ENCODE measurements around the gene MRTFA. TPM values are rescaled to one million over a fixed set of nuclear protein-coding genes. Genes with fewer than 3 reads are reported as not detected.
"Not testable (repeated sequence)": the region's sequence is repeated elsewhere in the genome, so short reads cannot be mapped to it uniquely, and the experiment has no call there.

Gene MRTFA
- total RNA-seq, 1 donor from 2014 or later, result 71.3 TPM

DNA sequence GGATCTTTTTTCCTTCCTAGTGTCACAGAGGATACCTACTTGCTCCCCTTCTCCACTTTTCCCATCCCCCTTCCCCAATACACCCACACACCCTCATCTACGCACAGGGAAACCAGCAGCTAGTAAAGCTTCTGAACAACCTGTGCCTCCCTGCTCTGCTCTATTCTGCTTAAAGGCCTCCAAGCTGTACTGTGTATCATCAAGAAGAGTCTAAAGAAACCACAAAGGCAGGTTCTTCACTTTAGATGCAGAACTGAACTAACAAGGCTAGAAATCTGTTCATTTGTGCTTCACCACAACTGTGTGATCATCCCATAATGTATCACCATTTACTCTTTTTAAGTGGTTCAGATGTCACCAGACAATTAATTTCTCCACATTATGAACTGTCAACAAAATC, 133.6 kb downstream of the MRTFA start:
- intact Hi-C loops (cut with micrococcal nuclease), result no loop called here

DNA sequence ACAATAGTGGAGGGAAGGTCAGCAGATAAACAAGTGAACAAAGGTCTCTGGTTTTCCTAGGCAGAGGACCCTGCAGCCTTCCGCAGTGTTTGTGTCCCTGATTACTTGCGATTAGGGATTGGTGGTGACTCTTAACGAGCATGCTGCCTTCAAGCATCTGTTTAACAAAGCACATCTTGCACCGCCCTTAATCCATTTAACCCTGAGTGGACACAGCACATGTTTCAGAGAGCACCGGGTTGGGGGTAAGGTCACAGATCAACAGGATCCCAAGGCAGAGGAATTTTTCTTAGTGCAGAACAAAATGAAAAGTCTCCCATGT, 136.1 kb downstream of the MRTFA start:
- intact Hi-C loops (cut with micrococcal nuclease), result not testable (repeated sequence)

DNA sequence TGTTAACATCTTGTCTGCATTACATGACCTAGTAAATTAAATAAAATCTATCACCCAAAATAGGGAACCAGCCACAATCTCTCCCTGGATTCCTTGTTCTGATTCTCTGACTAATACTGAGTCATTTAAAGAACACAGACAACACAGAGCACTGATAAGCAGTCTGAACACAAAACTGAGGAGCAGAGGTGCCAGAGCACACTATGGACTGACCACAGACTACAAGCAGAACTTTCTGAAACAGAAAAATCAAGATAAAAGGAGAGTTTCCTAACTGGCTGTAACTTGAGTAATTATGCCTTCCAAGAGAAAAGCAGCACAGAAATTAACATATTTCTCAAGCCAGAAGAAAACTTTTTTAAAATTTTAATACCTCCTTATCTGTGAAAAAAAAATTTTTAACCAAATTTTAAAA, 137.3 kb downstream of the MRTFA start:
- intact Hi-C loops (cut with micrococcal nuclease), result no loop called here

GRCh38 chr22:40498420-40499208, 137.9 kb downstream of the MRTFA start:
- intact Hi-C loops (cut with micrococcal nuclease), result no loop called here

GRCh38 chr22:40493441-40493840, 143.1 kb downstream of the MRTFA start:
- intact Hi-C loops (cut with micrococcal nuclease), result no loop called here

GRCh38 chr22:40491990-40492631, 144.4 kb downstream of the MRTFA start:
- intact Hi-C loops (cut with micrococcal nuclease), result no loop called here

DNA sequence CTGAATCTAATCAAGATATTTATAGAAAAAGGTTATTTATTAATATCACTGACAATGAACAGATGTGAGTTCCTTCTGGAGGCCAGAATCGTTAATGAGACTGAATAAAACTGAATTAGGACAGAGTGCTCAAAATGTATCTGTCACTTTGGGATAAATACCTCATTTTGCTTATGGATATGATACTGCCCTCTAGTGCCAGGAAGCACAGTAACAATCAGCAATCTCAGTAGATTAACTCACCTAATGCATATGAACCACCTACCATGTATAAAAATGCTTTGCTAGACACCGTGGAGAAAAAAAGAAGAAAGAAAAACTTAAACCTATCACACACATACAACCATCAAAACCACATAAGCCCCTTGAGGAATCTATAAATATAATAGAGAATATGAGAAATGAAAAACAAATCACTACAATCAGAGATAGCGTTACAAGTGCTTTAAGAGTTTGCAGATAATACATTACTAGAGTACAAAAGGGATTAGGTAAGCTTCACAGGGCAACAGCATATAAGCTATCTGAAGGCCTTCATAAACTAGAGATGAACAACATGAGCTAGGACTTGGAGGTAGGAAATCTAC, 148.8 kb downstream of the MRTFA start:
- intact Hi-C loops (cut with micrococcal nuclease), result loop anchor here (1.0 kb wide), 1 partner anchor 50 kb away; no protein-coding TSS in a partner anchor

- intact Hi-C loops (cut with micrococcal nuclease), result loop anchor here (1.0 kb wide), 1 partner anchor 50 kb away; no protein-coding TSS in a partner anchor
These were observed 149.4 kb downstream of the MRTFA start for GRCh38 chr22:40486962-40487602.

DNA sequence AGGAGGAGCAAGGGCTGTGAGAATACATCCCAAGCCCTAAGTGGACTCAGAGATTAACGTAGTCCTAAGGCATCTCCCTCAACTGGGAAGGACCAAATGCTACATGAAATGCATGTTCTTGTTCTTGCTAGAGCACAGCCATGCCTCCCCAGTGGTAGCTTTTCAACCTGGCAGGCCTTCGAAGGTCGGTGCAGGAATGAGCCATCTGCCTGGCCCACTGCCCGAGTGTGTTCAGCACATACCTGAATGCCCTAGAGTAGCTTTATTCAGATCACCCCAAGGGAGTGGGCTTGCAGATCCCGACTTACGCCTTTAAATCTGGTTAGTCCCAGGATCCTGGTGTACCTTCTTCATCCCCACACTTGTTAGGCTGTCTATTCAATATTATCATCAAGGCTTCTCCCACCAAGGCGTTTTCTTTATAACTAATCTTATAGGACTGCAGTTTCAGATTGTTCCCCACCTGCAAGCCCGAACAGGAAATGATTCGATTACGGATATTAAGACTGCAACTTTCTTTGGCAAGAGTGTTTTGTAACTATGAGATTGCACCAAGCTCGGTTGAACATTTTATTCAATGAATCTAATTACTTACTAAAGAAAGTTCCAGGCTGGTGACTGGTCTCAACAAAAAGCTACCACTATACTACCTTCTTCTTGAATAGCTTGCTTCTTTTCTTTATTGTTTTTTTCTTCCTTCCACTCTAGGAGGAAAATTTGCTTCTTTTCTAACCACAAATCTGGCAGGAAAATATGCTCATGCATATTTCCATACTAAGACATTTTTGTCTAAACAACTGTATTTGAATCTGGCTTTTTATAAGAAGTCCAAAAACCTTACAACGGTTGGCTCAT, 150.5 kb downstream of the MRTFA start:
- intact Hi-C loops (cut with micrococcal nuclease), result no loop called here

GRCh38 chr22:40484906-40485669, 151.4 kb downstream of the MRTFA start:
- intact Hi-C loops (cut with micrococcal nuclease), result no loop called here

GRCh38 chr22:40482886-40483285, 153.6 kb downstream of the MRTFA start:
- intact Hi-C loops (cut with micrococcal nuclease), result no loop called here

- intact Hi-C loops (cut with micrococcal nuclease), result no loop called here
These were observed 154.1 kb downstream of the MRTFA start for GRCh38 chr22:40482391-40482790.

DNA sequence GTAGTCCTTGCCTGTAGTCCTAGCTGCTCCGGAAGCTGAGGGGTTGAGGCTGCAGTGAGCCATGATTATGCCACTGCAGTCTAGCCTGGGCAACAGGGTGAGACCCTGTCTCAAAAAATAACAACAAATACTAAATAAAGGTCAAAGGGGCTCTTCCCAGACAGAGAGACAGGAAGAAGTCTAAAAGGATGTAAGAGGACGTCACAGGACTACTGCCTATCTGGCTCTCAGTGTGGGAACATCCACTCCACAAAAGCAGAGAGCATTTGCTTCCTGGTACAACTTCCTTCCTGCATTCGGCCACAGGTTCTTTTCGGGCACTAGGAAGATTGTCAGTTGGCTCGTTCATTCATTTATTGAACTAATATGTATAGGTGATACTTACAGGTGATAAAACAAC, 155.5 kb downstream of the MRTFA start:
- intact Hi-C loops (cut with micrococcal nuclease), result no loop called here

DNA sequence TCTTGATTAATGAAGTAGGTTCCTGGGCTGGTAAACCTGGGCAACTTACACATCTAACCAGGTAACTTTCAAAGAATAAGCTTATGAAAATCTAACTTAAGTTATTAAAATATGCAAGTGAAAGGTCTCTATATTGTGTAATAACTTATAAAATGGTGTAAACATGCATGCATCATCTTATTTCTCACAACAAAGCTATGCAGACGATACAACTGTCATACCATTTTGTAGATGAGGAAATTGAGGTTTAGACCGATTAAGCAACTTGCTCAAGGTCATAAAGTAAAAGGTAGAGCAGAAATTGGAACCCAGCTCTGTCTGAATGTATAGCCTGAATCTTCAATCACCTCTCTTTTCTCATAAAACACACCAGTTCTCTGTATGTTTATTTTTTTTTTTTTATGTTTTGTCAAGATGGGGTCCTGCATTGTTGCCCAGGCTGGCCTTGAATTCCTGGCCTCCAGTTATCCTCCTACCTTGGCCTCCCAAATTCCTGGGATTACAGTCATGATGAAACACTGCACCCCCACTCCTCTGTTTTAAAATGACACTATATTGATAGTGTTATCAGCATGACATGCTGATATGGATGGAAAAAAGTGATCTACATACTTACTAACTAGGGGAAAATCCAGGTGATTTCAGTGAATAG, 156.5 kb downstream of the MRTFA start:
- intact Hi-C loops (cut with micrococcal nuclease), result loop anchor here (2.0 kb wide), 1 partner anchor 43 kb away; no protein-coding TSS in a partner anchor

DNA sequence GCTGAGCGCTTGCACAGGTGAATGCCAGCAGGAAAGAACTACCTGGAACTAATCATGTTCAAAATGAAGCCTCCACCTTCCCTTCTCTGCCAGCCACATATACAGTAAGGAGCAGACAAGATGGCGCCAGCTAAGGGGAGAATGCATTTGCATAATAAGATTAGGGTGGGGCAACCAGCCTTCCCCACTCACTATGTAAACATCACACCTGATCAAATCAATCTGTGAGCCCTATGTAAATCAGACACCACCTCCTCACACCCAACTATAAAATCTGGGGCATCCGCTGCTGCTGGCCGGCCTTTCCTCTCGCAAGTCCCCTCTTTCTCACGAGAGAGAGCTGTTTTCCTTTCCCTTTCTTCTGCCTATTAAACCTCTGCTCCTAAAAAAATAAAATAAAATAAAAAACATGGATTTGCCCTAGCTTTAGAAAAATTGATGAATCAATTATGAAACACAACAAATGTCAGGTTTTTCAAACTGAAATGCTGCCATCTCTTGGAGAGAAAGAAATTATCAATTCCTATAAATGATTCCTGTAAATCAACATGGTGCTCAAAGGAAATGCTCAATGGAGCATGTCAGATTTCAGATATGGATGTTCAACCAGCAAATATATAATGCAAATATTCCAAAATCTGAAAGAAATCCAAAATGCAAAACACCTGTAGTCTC, 157.3 kb downstream of the MRTFA start:
- intact Hi-C loops (cut with micrococcal nuclease), result loop anchor here (2.0 kb wide), 1 partner anchor 42 kb away; no protein-coding TSS in a partner anchor

DNA sequence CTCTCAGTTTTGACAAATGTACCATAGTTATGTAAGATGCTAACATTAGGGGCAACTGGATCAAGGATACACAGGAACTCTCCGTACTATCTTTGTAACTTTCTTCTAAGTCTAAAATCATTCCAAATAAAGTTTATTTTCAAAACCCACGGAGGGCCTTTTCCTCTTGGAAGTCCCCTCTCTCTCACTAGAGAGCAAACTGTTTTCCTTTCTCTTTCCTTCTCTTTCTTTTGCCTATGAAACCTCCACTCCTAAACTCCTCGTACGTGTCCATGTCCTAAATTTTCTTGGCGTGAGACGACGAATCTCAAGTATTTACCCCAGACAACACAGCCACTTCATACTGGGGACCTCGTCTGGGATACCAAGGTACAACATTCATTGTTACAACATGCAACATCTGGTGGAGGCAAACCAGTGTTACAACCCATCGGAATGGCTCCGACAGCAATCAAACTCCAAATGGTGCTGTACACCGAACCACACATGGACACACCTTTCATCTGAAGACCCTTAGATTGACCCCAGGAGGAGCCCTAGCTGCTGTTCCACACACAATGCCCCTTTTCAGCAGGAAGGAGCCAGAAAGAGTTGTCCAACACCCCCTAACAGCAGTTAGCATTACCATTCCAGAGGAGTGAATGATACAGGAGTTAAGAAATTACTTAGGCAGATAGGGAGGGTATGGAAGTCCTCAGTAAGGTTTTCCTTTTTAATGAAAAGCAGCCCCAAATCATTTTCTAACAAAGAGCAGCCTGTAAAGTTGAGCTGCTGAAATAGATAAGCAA, 158.0 kb downstream of the MRTFA start:
- intact Hi-C loops (cut with micrococcal nuclease), result loop anchor here (2.0 kb wide), 1 partner anchor 42 kb away; no protein-coding TSS in a partner anchor

DNA sequence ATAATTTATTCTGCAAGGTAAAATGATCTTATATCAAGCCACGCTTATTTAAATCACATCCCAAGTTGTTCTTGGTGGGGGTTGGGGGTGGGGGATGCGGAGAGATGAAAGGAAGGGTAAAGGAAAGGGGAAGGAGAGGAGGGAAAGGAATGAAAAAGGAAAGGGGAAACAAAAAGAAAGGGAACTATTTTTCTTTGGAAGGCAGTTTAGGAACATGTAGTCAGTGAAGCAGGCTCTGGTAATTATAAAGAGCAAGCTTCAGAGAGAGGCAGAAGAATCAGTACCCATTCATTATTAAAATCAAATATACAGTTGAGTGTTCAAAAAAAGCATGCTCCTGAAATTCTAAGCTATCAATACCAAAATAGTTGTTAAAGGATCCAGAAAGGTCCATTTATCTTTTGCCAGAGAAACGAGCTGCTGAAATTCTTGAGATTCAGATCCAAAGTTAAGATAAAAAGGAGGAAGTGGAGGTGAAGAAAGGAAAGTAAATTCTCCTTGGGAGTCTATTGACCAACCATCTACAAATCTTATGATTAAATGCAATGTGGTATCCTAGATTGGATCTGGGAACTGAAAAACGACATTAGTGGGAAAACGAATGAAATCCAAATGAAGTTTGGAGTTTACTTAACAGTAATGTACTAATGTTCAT, 158.7 kb downstream of the MRTFA start:
- intact Hi-C loops (cut with micrococcal nuclease), result loop anchor here (2.0 kb wide), 2 partner anchors 15 to 41 kb away; no protein-coding TSS in a partner anchor

DNA sequence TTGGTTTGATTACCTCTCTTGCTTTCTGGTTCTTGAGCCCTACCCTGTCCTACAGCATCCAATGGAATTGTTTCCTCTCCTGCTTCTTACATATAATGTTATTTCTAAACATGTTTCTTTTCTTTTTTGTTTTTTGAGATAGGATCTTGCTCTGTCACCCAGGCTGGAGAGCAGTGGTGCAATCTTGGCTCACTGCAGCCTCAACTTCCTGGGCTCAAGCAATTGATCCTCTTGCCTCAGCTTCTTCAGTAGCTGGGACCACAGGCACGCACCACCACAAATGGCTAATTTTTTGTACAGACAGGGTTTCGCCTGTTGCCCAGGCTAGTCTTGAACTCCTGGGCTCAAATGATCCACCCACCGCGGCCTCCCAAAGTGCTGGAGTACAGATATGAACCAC, 160.2 kb downstream of the MRTFA start:
- intact Hi-C loops (cut with micrococcal nuclease), result loop anchor here (2.0 kb wide), 1 partner anchor 14 kb away; no protein-coding TSS in a partner anchor

All from T-helper 2 cell treated with Interferon-gamma antibody and Interleukin-4, amounts not matched to agents 100 ng/mL and 5 ng/mL, for 36 hours (primary cell).